H1 (cell line): Measurements from ENCODE around the gene MT1X. TPM values are rescaled to one million over a fixed set of nuclear protein-coding genes. Genes with fewer than 3 reads are reported as not detected.

Experiments
- CTCF ChIA-PET: fragments of 300-600 bp; sonication (Branson Sonifier 250); formaldehyde crosslinking; loops from one replicate; lab custom pipeline; 2021; ENCODE audit not compliant: partially characterized antibody; lab: Charles Lee
- POLR2A ChIA-PET: fragments of 300-600 bp; sonication (Branson Sonifier 250); formaldehyde crosslinking; loops from one replicate; lab custom pipeline; 2021; ENCODE audit warnings: inconsistent platforms; ENCODE audit not compliant: partially characterized antibody; lab: Charles Lee
- DNase-seq, 2 experiments: peaks; one replicate each; pipeline versions ENCODE4 v3.0.0 to v3.0.0-alpha.2; 2010 to 2022; ENCODE audit warnings: low spot score in 2 of 2, low read depth in 1 of 2, mixed read lengths in 1 of 2
- FAIRE-seq: peaks from 2 replicates; lab custom pipeline; 2011; peaks lifted over from hg19 to GRCh38; lab: Jason Lieb, UNC
- H2AFZ ChIP-seq: 2 replicates; pipeline ENCODE4 v1.8.1; 2012; ENCODE audit warnings: low read length, inconsistent platforms
- H2AK5ac ChIP-seq: 2 replicates; pipeline ENCODE4 v1.6.1; 2013; ENCODE audit warnings: low read depth, low read length
- H2BK120ac ChIP-seq: replicated peaks from 2 replicates; pipeline ENCODE3; 2013; ENCODE audit warnings: low read depth, low read length, inconsistent platforms
- H2BK12ac ChIP-seq: 2 replicates; pipeline ENCODE4 v1.6.1; 2013; ENCODE audit warnings: low read depth, low read length
- H2BK15ac ChIP-seq: 2 replicates; pipeline ENCODE4 v1.6.1; 2013; ENCODE audit warnings: low read length
- H2BK20ac ChIP-seq: 2 replicates; pipeline ENCODE4 v1.6.1; 2013; ENCODE audit warnings: low read length
- H2BK5ac ChIP-seq: 2 replicates; pipeline ENCODE4 v1.6.1; 2013; ENCODE audit warnings: low read depth, low read length
- H3K14ac ChIP-seq: 2 replicates; pipeline ENCODE4 v1.6.1; 2013; ENCODE audit warnings: inconsistent platforms; ENCODE audit not compliant: insufficient read length
- H3K18ac ChIP-seq: 2 replicates; pipeline ENCODE4 v1.6.1; 2013; ENCODE audit warnings: low read length; ENCODE audit errors: extremely low read depth
- H3K23ac ChIP-seq: 2 replicates; pipeline ENCODE4 v1.6.1; 2013; ENCODE audit warnings: inconsistent platforms; ENCODE audit not compliant: insufficient read length
- H3K23me2 ChIP-seq: 2 replicates; pipeline ENCODE4 v1.6.1; 2013; ENCODE audit warnings: low read depth, low read length
- H3K27ac ChIP-seq: 2 replicates; pipeline ENCODE4 v1.6.1; 2011; ENCODE audit warnings: low read depth, low read length, inconsistent platforms
- H3K27me3 ChIP-seq, 4 experiments: replicated peaks in 1 of 4; 1 replicate in 1 of 4; 2 replicates in 3 of 4; pipeline versions ENCODE4 v1.6.1 to v1.8.1; 2011 to 2013; ENCODE audit warnings: low read length in 3 of 4, mild to moderate bottlenecking in 3 of 4, inconsistent platforms in 2 of 4, mixed read lengths in 2 of 4, moderate library complexity in 1 of 4; ENCODE audit not compliant: control insufficient read depth in 3 of 4, insufficient read depth in 3 of 4; ENCODE audit errors: extremely low read depth in 1 of 4
- H3K36me3 ChIP-seq, 4 experiments: 2 replicates each; pipeline versions ENCODE4 v1.6.1 to v1.8.1; 2011 to 2013; ENCODE audit warnings: mild to moderate bottlenecking in 4 of 4, low read length in 3 of 4, moderate library complexity in 2 of 4, control low read depth in 1 of 4, inconsistent platforms in 1 of 4; ENCODE audit not compliant: insufficient read depth in 4 of 4, control insufficient read depth in 2 of 4
- H3K4ac ChIP-seq: replicated peaks from 2 replicates; pipeline ENCODE3; 2013; ENCODE audit warnings: low read length, low read depth, mixed read lengths, inconsistent platforms; ENCODE audit not compliant: insufficient read length
- H3K4me1 ChIP-seq, 4 experiments: replicated peaks in 1 of 4; 1 replicate in 1 of 4; 2 replicates in 3 of 4; pipeline versions ENCODE4 v1.6.1 to v1.8.1; 2011 to 2013; ENCODE audit warnings: low read length in 3 of 4, inconsistent platforms in 2 of 4, mixed read lengths in 1 of 4; ENCODE audit not compliant: insufficient read depth in 4 of 4, control insufficient read depth in 3 of 4
- H3K4me2 ChIP-seq, 2 experiments: 2 replicates each; pipeline versions ENCODE4 v1.6.1 to v1.8.1; 2011 to 2013; ENCODE audit warnings: low read depth in 2 of 2, low read length in 2 of 2, control low read depth in 1 of 2, inconsistent platforms in 1 of 2, mild to moderate bottlenecking in 1 of 2; ENCODE audit not compliant: insufficient read depth in 1 of 2
- H3K4me3 ChIP-seq, 4 experiments: fragments of 200-600, 300-600 bp in 1 of 4; sonication (generic), shearing (Covaris generic), sonication (Bioruptor Twin) in 1 of 4; 2 replicates each; pipeline versions ENCODE4 v1.5.1 to v1.8.1; 2011 to 2016; ENCODE audit warnings: low read length in 4 of 4, low read depth in 3 of 4, control low read depth in 2 of 4, inconsistent platforms in 2 of 4, mild to moderate bottlenecking in 2 of 4, mixed read lengths in 1 of 4, moderate library complexity in 1 of 4; ENCODE audit not compliant: insufficient read depth in 2 of 4; ENCODE audit errors: extremely low read depth in 1 of 4
- H3K56ac ChIP-seq: replicated peaks from 2 replicates; pipeline ENCODE3; 2013; ENCODE audit warnings: low read depth, mild to moderate bottlenecking, mixed read lengths, low read length, inconsistent platforms; ENCODE audit not compliant: insufficient read length
- H3K79me1 ChIP-seq: 2 replicates; pipeline ENCODE4 v1.6.1; 2013; ENCODE audit warnings: low read depth, low read length, control low read depth
- H3K79me2 ChIP-seq, 2 experiments: 2 replicates each; pipeline versions ENCODE4 v1.6.1 to v1.8.1; 2012 to 2013; ENCODE audit warnings: low read length in 2 of 2, mild to moderate bottlenecking in 2 of 2, inconsistent platforms in 1 of 2; ENCODE audit not compliant: insufficient read depth in 2 of 2, control insufficient read depth in 1 of 2
- H3K9ac ChIP-seq, 4 experiments: replicated peaks in 1 of 4; 1 replicate in 1 of 4; 2 replicates in 3 of 4; pipeline versions ENCODE4 v1.6.1 to v1.8.1; 2011 to 2013; ENCODE audit warnings: low read depth in 3 of 4, low read length in 3 of 4, control low read depth in 2 of 4, mild to moderate bottlenecking in 2 of 4, moderate library complexity in 2 of 4, inconsistent platforms in 1 of 4; ENCODE audit errors: extremely low read depth in 1 of 4
- H3K9me3 ChIP-seq, 2 experiments: 2 replicates each; pipeline versions ENCODE4 v1.6.1 to v1.8.1; 2012 to 2013; ENCODE audit warnings: mild to moderate bottlenecking in 2 of 2, moderate library complexity in 2 of 2, control low read depth in 1 of 2, inconsistent platforms in 1 of 2, low read depth in 1 of 2, low read length in 1 of 2, mixed read lengths in 1 of 2; ENCODE audit not compliant: insufficient read depth in 2 of 2
- H4K20me1 ChIP-seq, 2 experiments: replicated peaks in 1 of 2; 2 replicates each; pipeline versions ENCODE3 to v1.8.1; 2011 to 2013; ENCODE audit warnings: inconsistent platforms in 2 of 2, low read length in 2 of 2, mild to moderate bottlenecking in 1 of 2; ENCODE audit not compliant: insufficient read depth in 2 of 2, control insufficient read depth in 1 of 2
- H4K5ac ChIP-seq: 2 replicates; pipeline ENCODE4 v1.6.1; 2013; ENCODE audit warnings: low read length, low read depth, mixed read lengths, inconsistent platforms; ENCODE audit not compliant: insufficient read length
- H4K8ac ChIP-seq: 2 replicates; pipeline ENCODE4 v1.8.0; 2013; ENCODE audit warnings: mild to moderate bottlenecking, moderate library complexity, low read length, inconsistent platforms; ENCODE audit not compliant: insufficient read depth; ENCODE audit errors: extremely low read depth
- H4K91ac ChIP-seq: replicated peaks from 2 replicates; pipeline ENCODE3; 2013; ENCODE audit warnings: low read length, mixed read lengths, inconsistent platforms; ENCODE audit not compliant: insufficient read length
- ASH2L ChIP-seq: fragments of 200-600, 300-600 bp; sonication (generic); IDR thresholded peaks from one replicate; pipeline ENCODE4 v1.7.1; 2017; ENCODE audit warnings: low read length
- ATF3 ChIP-seq: IDR thresholded peaks from 2 replicates; pipeline ENCODE4 v1.6.1; 2011; ENCODE audit warnings: low read depth, mild to moderate bottlenecking, low read length; ENCODE audit not compliant: insufficient read depth
- BRCA1 ChIP-seq: IDR thresholded peaks from 2 replicates; pipeline ENCODE4 v1.6.1; 2012; ENCODE audit warnings: low read depth, low read length, improper control_type of control experiment
- CEBPB ChIP-seq: IDR thresholded peaks from 2 replicates; pipeline ENCODE4 v1.6.1; 2012; ENCODE audit warnings: low read depth, low read length
- FOSL1 ChIP-seq: IDR thresholded peaks from 2 replicates; pipeline ENCODE4 v1.6.1; 2011; ENCODE audit warnings: mild to moderate bottlenecking, low read depth, low read length, moderate library complexity; ENCODE audit not compliant: insufficient read depth
- HDAC2 ChIP-seq, 2 experiments: fragments of 300-600 bp in 1 of 2; sonication (generic) in 1 of 2; IDR thresholded peaks; 2 replicates each; pipeline ENCODE4 v1.6.1; 2011 to 2012; ENCODE audit warnings: low read depth in 2 of 2, low read length in 2 of 2, mild to moderate bottlenecking in 2 of 2, moderate library complexity in 2 of 2, borderline replicate concordance in 1 of 2, inconsistent platforms in 1 of 2
- MAFK ChIP-seq: IDR thresholded peaks from 2 replicates; pipeline ENCODE4 v1.6.1; 2012; ENCODE audit warnings: low read depth, mild to moderate bottlenecking, improper control_type of control experiment, low read length
- PHF8 ChIP-seq: fragments of 200-600 bp; sonication (generic); conservative IDR thresholded peaks from 2 replicates; pipeline ENCODE4 v1.7.1; 2012; ENCODE audit warnings: low read depth, mild to moderate bottlenecking, inconsistent platforms, low read length, moderate library complexity
- POLR2AphosphoS5 ChIP-seq: IDR thresholded peaks from 2 replicates; pipeline ENCODE4 v1.6.1; 2011; ENCODE audit warnings: low read depth, low read length
- ZNF274 ChIP-seq: IDR thresholded peaks from 2 replicates; pipeline ENCODE4 v1.7.0; 2012; ENCODE audit warnings: low read length, borderline replicate concordance; ENCODE audit errors: extremely low read depth
- WGBS, 2 experiments: shearing (Covaris generic) in 1 of 2; methylation state at CpG; one replicate each; pipeline versions ENCODE4 v1.1.6 to v1.1.7; 2013 to 2015; ENCODE audit warnings: low lambda C conversion rate in 2 of 2, mixed read lengths in 2 of 2, inconsistent platforms in 1 of 2, low coverage in 1 of 2, missing lambda C conversion rate in 1 of 2; ENCODE audit not compliant: insufficient replicate concordance in 2 of 2, insufficient coverage in 1 of 2, insufficient read length in 1 of 2; ENCODE audit errors: extremely low coverage in 1 of 2, missing lambda C conversion rate in 1 of 2; 5-methylcytosine and 5-hydroxymethylcytosine counted together
- polyA plus RNA-seq, 7 experiments: library from polyadenylated mRNA; depleted of rRNA in 3 of 7; stranded (reverse) in 5 of 7; unstranded in 2 of 7; fragments of >200 nt in 5 of 7; fragments of 200-250 nt in 2 of 7; gene quantifications; 1 replicate in 5 of 7; 2 replicates in 1 of 7; 4 replicates in 1 of 7; pipeline versions ENCODE4 v1.2.1 to v1.2.3, GENCODE V29; 2011 to 2013; ENCODE audit warnings: missing spikeins in 2 of 7, mixed read lengths in 2 of 7
- total RNA-seq: library from RNA; stranded (reverse); fragmentation: NEBNext Ultra II Directional; extraction: Animal tissue kit (Norgen Biotek cat#: 25700); gene quantifications from 2 replicates; pipeline ENCODE4 v1.2.1, GENCODE V29; 2021

Gene MT1X
- total and polyA plus RNA-seq, 2 of the 8 experiments (the other 6 are each of a cell fraction or from before 2014, with no cell fraction given), result 52.4 to 1,060 TPM

DNA sequence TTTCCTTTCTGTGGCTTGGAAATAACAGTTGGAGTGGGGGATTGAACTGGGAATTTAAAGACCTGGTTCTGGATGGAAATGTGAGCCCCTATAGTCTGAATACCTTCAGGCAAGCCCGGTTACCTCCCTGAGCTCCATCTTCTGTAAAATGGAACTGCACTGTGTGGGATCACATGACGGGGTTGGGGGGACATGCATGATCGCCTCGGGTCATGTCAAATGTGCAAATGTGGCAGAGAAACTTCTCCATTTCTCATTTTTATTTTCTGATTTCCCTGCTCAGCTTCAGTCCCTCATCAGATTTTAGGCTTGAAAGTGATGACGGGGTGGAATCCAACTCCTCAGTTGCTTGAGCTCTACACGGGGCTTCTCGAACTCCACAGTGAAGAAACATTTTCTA, 29.1 kb upstream of the MT1X start:
- no peak overlapping the region for H3K56ac ChIP-seq
- H3K27ac ChIP-seq, result no peak overlapping the region
- H3K27me3 ChIP-seq, result peaks cover 14 to 55% (median 39%) of the 10 kb centered on the region in 4 experiments
- ChIA-PET POLR2A (interaction anchor here (1.2 to 9.1 kb wide), 5 partner anchors 12 to 49 kb away, joined by 3 to 74 read pairs (median 4); partner anchors contain the start of genes MT1A, MT1E, MT1G and MT1H), CTCF (interaction anchor here (1.0 to 5.5 kb wide), 5 partner anchors 11 to 76 kb away, joined by 3 to 28 read pairs (median 4); partner anchors contain the start of gene MT3)
- no peaks in the 10 kb centered on the region for H3K9me3 ChIP-seq
- no peak overlapping the region for H3K18ac ChIP-seq
- H3K23me2 ChIP-seq, result peaks cover 7% of the 10 kb centered on the region; the same call in 1 of the 2 replicates
- H2AK5ac ChIP-seq, result no peak overlapping the region
- no peak overlapping the region for H3K14ac ChIP-seq
- no peak for TF ChIP-seq FOSL1
- no peak for TF ChIP-seq CEBPB
- no peak for TF ChIP-seq PHF8
- TF ChIP-seq ATF3, result no peak
- TF ChIP-seq BRCA1, result no peak
- TF ChIP-seq HDAC2 (IDR thresholded peaks at IDR 0.05; ENCODE audit: borderline replicate concordance in 1 of 2, low read depth in 2 of 2, low read length in 2 of 2), result no peak
- TF ChIP-seq ASH2L, result no peak
- TF ChIP-seq POLR2AphosphoS5, result no peak
- no peak for TF ChIP-seq ZNF274
- TF ChIP-seq MAFK, result no peak
- no peak overlapping the region for H3K9ac ChIP-seq
- H4K8ac ChIP-seq, result no peak overlapping the region
- no peak overlapping the region for H2BK12ac ChIP-seq
- H2BK15ac ChIP-seq, result no peak overlapping the region
- no peak overlapping the region for H3K4ac ChIP-seq
- no peaks in the 10 kb centered on the region for H3K79me2 ChIP-seq
- no peak overlapping the region for H2BK120ac ChIP-seq
- peaks cover 0 to 4% (median 2%) of the 10 kb centered on the region in 4 experiments; a peak in 6 of 7 replicates for H3K4me1 ChIP-seq
- H4K91ac ChIP-seq, result no peak overlapping the region
- no peak overlapping the region for H2AFZ ChIP-seq
- 85% methylated on average over 7 of the region's 7 CpGs; no CpG with 5 or more reads in 1 of the 2 experiments for WGBS, 2 experiments
- H3K4me2 ChIP-seq, result no peak overlapping the region
- H3K79me1 ChIP-seq, result no peaks in the 10 kb centered on the region
- no peak for FAIRE-seq
- no peak overlapping the region for H2BK20ac ChIP-seq
- no peak overlapping the region for H3K23ac ChIP-seq
- no peak overlapping the region for H4K5ac ChIP-seq
- no peaks in the 10 kb centered on the region for H3K36me3 ChIP-seq
- H3K4me3 ChIP-seq, result no peak overlapping the region
- H4K20me1 ChIP-seq, result no peaks in the 10 kb centered on the region
- H2BK5ac ChIP-seq, result no peak overlapping the region
- no peak for DNase-seq
